ENCODE results near the gene TMEM232.

The TMEM232 gene

DNA sequence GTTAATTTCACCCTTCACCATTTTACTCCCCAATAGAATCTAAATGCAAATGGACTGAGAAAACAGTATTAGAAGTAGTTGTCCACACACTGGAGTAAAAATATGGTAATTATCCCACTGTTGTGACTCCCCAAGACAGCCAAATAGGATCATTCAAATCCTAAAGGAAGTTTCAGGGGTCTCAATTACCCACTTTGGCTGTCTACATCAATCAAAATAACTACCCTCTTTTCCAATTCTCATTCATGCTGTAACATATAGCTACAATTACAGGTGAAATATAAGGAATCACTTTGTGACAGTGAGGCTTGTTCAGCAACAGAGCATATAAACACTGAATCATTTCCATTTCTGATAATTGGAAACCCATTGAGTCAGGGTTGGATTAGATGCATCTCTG lies 220.1 kb downstream of the TMEM232 start:
- DNase-seq, result no peak

DNA sequence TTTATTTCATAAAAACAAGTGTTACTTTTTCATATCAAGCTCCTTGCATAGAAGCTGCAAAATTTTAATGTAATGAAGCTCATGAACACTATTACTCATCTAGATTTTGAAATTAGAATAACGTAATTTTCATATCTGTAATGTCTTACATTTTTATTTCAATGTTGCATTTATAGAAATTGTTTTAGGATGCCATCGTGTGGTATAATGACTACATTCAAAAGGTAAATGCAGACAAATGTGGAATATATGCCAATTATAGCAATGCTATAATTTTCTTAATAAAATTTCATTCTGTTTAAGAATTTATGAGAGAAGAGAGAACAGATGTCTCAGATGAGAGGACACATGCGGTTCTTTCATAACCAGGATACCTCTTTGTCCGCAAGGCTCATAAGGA lies 230.2 kb downstream of the TMEM232 start:
- no peak for DNase-seq

GRCh38 chr5:110492446-110492845 lies 234.0 kb downstream of the TMEM232 start:
- no peak for DNase-seq

DNA sequence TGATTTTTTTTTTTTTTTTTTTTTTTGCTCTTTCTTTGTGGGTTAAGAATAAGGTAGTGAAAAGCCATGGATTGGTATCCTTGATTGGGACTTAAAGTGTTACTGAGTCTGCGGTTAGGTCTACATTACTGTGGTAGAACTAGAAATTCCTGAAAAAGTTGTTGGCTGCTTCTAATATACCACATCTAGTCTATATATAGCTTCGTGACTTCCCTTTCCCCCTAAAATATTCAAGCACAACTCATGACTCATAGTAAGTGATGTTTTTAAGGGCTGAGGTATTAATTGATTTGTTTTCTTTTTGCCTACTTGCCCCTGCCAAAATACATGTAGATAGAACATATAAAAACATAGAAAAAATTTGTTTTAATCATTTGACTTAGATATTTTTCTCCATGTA lies 247.6 kb downstream of the TMEM232 start:
- no peak for DNase-seq

GRCh38 chr5:110477911-110478310 lies 248.6 kb downstream of the TMEM232 start:
- no peak for DNase-seq

GRCh38 chr5:110476164-110476563 lies 250.3 kb downstream of the TMEM232 start:
- DNase-seq, result no peak

GRCh38 chr5:110475529-110475928 lies 250.9 kb downstream of the TMEM232 start:
- no peak for DNase-seq

DNA sequence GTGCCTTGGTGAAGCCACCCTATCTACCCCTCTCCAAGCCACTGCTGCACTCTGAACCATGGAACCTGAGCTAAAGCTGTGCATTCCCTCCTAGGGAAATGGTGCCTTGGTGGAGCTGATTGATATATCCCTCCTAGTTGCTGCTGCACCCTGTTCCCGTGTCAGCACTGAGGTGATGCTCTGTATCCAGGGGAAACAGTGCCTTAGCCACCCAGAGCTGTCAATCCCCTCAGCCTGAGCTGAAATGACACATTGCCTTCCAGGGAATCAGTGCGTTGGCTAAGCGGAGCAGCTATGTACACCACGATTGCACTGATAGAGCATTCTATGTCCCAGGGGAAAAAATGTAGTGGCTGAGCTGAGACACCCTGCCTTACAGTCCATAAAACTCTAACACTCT lies 257.0 kb downstream of the TMEM232 start:
- no peak for DNase-seq

GRCh38 chr5:110463106-110463505 lies 263.4 kb downstream of the TMEM232 start:
- DNase-seq, result no peak

- no peak for DNase-seq
Measured at GRCh38 chr5:110460837-110461236, 265.6 kb downstream of the TMEM232 start.

DNA sequence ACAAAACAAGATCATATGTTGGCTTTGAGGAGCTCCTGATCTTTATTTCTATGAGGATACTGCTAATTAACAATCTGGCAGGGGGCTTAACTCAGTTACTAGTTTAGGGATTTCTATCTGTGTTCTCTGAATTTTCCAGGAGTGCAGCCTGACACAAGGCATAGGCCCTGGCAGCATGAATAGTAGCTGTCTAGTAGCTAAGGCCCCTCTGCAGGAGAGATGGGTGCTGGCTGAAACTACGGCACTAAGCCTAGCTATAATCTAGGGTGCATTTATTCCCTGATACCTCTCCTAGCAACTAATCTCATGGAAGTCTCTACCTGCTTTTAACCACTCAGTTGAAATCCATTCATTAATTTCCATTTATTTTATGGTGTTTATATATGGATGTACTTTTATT lies 268.2 kb downstream of the TMEM232 start:
- no peak for DNase-seq

- no peak for DNase-seq
Measured at GRCh38 chr5:110442856-110443255, 283.6 kb downstream of the TMEM232 start.

DNA sequence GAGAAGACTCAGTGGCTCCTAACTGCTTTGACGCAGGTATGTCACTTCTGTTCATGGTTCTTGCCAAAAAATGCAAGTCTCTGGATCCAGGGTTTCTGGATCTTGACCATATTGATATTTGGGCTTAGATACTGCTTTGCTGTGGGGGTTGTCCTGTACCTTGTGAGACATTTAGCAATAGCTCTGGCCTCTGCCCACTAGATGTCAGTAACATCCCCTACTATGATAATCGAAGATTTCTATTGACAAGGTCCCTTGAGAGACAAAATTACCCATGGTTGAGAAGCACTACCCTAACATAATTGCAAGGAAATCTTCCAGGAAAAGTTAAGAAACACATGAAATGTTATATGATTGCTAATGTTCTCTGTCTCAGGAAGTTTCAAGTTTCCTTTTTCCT lies 285.4 kb downstream of the TMEM232 start:
- no peak for DNase-seq

- no peak for DNase-seq
Measured at GRCh38 chr5:110440058-110440457, 286.4 kb downstream of the TMEM232 start.

GRCh38 chr5:110439296-110439695 lies 287.2 kb downstream of the TMEM232 start:
- no peak for DNase-seq

GRCh38 chr5:110435207-110435606 lies 291.3 kb downstream of the TMEM232 start:
- no peak for DNase-seq

- DNase-seq, result no peak
Measured at GRCh38 chr5:110431603-110432002, 294.9 kb downstream of the TMEM232 start.

DNA sequence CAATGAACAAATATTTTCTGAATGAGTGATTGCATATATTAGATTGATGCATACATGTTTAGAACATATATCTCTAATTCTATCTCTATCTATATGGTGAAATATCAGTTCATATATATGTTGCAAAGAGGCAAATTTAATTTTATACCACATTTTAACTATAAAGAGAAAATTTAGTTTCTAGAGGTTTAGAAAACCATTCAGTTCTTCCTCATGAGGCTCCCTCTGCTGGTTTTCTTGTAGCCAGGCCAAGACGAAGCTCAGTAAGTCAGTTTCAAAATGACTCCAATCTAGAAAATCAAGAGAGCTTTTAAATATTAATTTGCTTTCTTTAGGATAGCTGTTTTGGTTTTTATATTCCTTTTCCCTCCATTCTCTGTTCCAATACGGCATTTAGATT lies 312.1 kb downstream of the TMEM232 start:
- DNase-seq, result peak; percentile 6

DNA sequence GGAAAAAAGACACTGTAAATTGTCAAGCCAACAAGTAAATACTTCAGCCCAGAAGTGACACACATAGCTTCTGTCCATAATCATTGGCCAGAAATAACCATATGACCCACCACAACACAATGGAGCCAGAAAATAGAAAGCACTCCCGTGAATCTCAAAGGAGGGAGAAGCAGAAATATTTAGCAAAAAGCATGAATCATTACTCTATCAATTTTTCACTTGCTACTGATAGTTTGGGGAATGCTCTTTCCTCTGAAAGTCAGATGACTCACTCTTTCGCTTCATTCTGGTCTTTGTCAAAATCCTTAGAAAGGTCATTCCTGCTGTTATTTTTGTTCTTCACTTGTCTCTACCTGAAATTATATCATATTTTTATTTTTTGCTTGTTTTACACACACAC lies 312.6 kb downstream of the TMEM232 start:
- DNase-seq, result no peak

DNA sequence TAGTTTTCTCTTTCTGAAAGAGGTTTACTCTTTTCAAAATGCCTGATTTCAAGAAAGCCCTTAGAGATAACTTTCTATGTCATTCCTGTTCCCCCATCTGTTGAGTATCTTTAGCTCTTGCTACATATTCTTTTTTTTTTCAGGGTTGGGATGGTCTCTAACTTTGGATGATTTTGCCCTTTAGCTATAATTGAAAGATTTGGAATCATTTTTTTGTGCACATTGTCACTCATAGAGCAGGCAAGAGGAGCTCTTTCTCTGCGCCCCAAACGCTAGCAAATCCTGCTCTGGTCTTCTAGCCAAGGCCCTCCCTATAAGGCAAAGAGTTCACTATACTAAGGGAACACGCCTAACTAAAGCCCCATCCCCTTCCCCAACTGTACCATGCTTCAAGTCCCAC lies 316.9 kb downstream of the TMEM232 start:
- DNase-seq, result no peak

DNA sequence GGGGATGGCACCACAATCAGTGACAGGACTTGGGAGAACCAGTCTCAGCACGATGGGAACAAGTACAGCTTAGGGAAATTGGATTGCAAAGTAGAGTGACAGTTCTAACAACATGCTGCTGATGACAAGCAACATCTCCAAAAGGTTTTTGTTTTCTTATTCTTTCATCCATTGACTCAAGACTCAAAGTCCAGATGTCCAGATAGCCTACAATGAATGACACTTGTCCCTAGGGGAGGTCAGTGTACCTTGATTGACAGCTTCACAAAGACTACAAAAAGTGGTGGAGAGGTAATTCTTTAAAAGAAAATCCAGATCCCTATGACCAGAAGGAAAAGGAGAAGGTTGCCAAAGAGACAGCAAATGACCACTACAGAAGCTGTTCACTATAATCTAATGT lies 323.9 kb downstream of the TMEM232 start:
- no peak for DNase-seq

GRCh38 chr5:110401881-110402280 lies 324.6 kb downstream of the TMEM232 start:
- DNase-seq, result no peak

DNA sequence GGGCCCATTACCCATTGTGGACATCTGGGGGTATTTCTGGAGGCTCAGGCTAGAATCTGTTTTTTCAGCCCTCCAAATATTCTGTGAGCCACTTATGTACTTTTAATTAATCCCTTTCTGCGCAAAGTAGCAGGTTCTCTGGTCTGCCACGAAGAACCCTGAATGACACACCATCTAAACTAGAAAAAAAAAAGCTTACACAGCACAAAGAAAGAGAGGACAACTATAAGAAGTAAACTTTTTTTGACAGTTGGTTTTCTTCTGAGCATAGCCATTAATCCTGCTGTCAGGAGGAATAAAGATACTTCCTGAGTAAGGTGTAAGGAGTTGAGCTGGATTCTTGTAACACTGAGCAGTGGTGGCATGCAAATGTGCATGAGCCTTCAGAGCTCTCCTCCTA lies 327.5 kb downstream of the TMEM232 start:
- no peak for DNase-seq

- no peak for DNase-seq
Measured at GRCh38 chr5:110397281-110397680, 329.2 kb downstream of the TMEM232 start.

GRCh38 chr5:110386782-110387181 lies 339.7 kb downstream of the TMEM232 start:
- DNase-seq, result no peak

- DNase-seq, result no peak
Measured at GRCh38 chr5:110383231-110383630, 343.2 kb downstream of the TMEM232 start.

Data from CD4-positive, alpha-beta T cell treated with Interleukin-10 for 1 hour (primary cell).